ENCODE results near the gene STK33. TPM values are rescaled to one million over a fixed set of nuclear protein-coding genes. Genes with fewer than 3 reads are reported as not detected.

The STK33 gene
- total and polyA plus RNA-seq, 2 donors = 10.5 to 13.3 TPM

- H3K36me3 ChIP-seq (ENCODE audit: control insufficient read depth in 2 of 2, insufficient read depth in 2 of 2, low read length in 1 of 2) = no peaks in the 10 kb centered on the region
- WGBS = 92% methylated on average over 2 of the region's 2 CpGs
- no peak for DNase-seq (ENCODE audit: low read depth in 6 of 9, low spot score in 9 of 9)
Measured at GRCh38 chr11:8567602-8568198, 26.3 kb downstream of the STK33 start.

GRCh38 chr11:8566613-8567210, 27.3 kb downstream of the STK33 start:
- 72% methylated on average over 5 of the region's 5 CpGs for WGBS
- DNase-seq (ENCODE audit: low read depth in 6 of 9, low spot score in 9 of 9) = peak in 6 of 9 donors; percentile 4 to 53 (median 11)
- no peaks in the 10 kb centered on the region for H3K4me1 ChIP-seq (ENCODE audit: control insufficient read depth in 2 of 2, insufficient read depth in 2 of 2, low read length in 2 of 2)
- no peak overlapping the region for H3K27ac ChIP-seq (ENCODE audit: low read depth in 1 of 2, low read length in 1 of 2)
- no peaks in the 10 kb centered on the region for H3K36me3 ChIP-seq (ENCODE audit: control insufficient read depth in 2 of 2, insufficient read depth in 2 of 2, low read length in 1 of 2)
- no peaks in the 10 kb centered on the region for H3K27me3 ChIP-seq (ENCODE audit: control insufficient read depth in 2 of 2, insufficient read depth in 1 of 2, low read length in 1 of 2)
- no peaks in the 10 kb centered on the region for H3K9me3 ChIP-seq (ENCODE audit: control insufficient read depth in 2 of 2, insufficient read depth in 1 of 2, low read length in 1 of 2)
- no peak overlapping the region for H3K4me3 ChIP-seq (ENCODE audit: low read length in 2 of 2)

More at GRCh38 chr11:8567602-8568198, 26.3 kb downstream of the STK33 start:
- H3K9me3 ChIP-seq (ENCODE audit: control insufficient read depth in 2 of 2, insufficient read depth in 1 of 2, low read length in 1 of 2) = no peaks in the 10 kb centered on the region
- H3K27ac ChIP-seq (ENCODE audit: low read depth in 1 of 2, low read length in 1 of 2) = no peak overlapping the region
- no peaks in the 10 kb centered on the region for H3K27me3 ChIP-seq (ENCODE audit: control insufficient read depth in 2 of 2, insufficient read depth in 1 of 2, low read length in 1 of 2)
- no peaks in the 10 kb centered on the region for H3K4me1 ChIP-seq (ENCODE audit: control insufficient read depth in 2 of 2, insufficient read depth in 2 of 2, low read length in 2 of 2)
- H3K4me3 ChIP-seq (ENCODE audit: low read length in 2 of 2) = no peak overlapping the region

- 91% methylated on average over 2 of the region's 2 CpGs for WGBS
- Histone ChIP-seq H3K27ac (ENCODE audit: low read depth in 1 of 2, low read length in 1 of 2) (no peak overlapping the region), H3K9me3 (ENCODE audit: control insufficient read depth in 2 of 2, insufficient read depth in 1 of 2, low read length in 1 of 2) (no peaks in the 10 kb centered on the region)
Measured at GRCh38 chr11:8564526-8564925, 29.5 kb downstream of the STK33 start.

GRCh38 chr11:8561461-8561860, 32.6 kb downstream of the STK33 start:
- no peaks in the 10 kb centered on the region for H3K27me3 ChIP-seq (ENCODE audit: control insufficient read depth in 2 of 2, insufficient read depth in 1 of 2, low read length in 1 of 2)
- no peaks in the 10 kb centered on the region for H3K36me3 ChIP-seq (ENCODE audit: control insufficient read depth in 2 of 2, insufficient read depth in 2 of 2, low read length in 1 of 2)
- H3K4me3 ChIP-seq (ENCODE audit: low read length in 2 of 2) = no peak overlapping the region
- no peaks in the 10 kb centered on the region for H3K9me3 ChIP-seq (ENCODE audit: control insufficient read depth in 2 of 2, insufficient read depth in 1 of 2, low read length in 1 of 2)
- WGBS = 97% methylated on average over 3 of the region's 3 CpGs
- H3K4me1 ChIP-seq (ENCODE audit: control insufficient read depth in 2 of 2, insufficient read depth in 2 of 2, low read length in 2 of 2) = no peaks in the 10 kb centered on the region
- no peak for DNase-seq (ENCODE audit: low read depth in 6 of 9, low spot score in 9 of 9)
- no peak overlapping the region for H3K27ac ChIP-seq (ENCODE audit: low read depth in 1 of 2, low read length in 1 of 2)

More at GRCh38 chr11:8564526-8564925, 29.5 kb downstream of the STK33 start:
- Histone ChIP-seq H3K4me1 (ENCODE audit: control insufficient read depth in 2 of 2, insufficient read depth in 2 of 2, low read length in 2 of 2) (no peaks in the 10 kb centered on the region), H3K27me3 (ENCODE audit: control insufficient read depth in 2 of 2, insufficient read depth in 1 of 2, low read length in 1 of 2) (no peaks in the 10 kb centered on the region), H3K4me3 (ENCODE audit: low read length in 2 of 2) (no peak overlapping the region), H3K36me3 (ENCODE audit: control insufficient read depth in 2 of 2, insufficient read depth in 2 of 2, low read length in 1 of 2) (no peaks in the 10 kb centered on the region)
- DNase-seq (ENCODE audit: low read depth in 6 of 9, low spot score in 9 of 9) = no peak

GRCh38 chr11:8558436-8558835, 35.6 kb downstream of the STK33 start:
- no peak for DNase-seq (ENCODE audit: low read depth in 6 of 9, low spot score in 9 of 9)
- no peaks in the 10 kb centered on the region for H3K27me3 ChIP-seq (ENCODE audit: control insufficient read depth in 2 of 2, insufficient read depth in 1 of 2, low read length in 1 of 2)
- no peaks in the 10 kb centered on the region for H3K4me1 ChIP-seq (ENCODE audit: control insufficient read depth in 2 of 2, insufficient read depth in 2 of 2, low read length in 2 of 2)
- no peak overlapping the region for H3K27ac ChIP-seq (ENCODE audit: low read depth in 1 of 2, low read length in 1 of 2)
- H3K36me3 ChIP-seq (ENCODE audit: control insufficient read depth in 2 of 2, insufficient read depth in 2 of 2, low read length in 1 of 2) = no peaks in the 10 kb centered on the region
- H3K4me3 ChIP-seq (ENCODE audit: low read length in 2 of 2) = no peak overlapping the region
- 96% methylated on average over 4 of the region's 4 CpGs for WGBS
- no peaks in the 10 kb centered on the region for H3K9me3 ChIP-seq (ENCODE audit: control insufficient read depth in 2 of 2, insufficient read depth in 1 of 2, low read length in 1 of 2)

GRCh38 chr11:8545698-8546366, 48.2 kb downstream of the STK33 start:
- Histone ChIP-seq H3K9me3 (ENCODE audit: control insufficient read depth in 2 of 2, insufficient read depth in 1 of 2, low read length in 1 of 2) (no peaks in the 10 kb centered on the region), H3K36me3 (ENCODE audit: control insufficient read depth in 2 of 2, insufficient read depth in 2 of 2, low read length in 1 of 2) (no peaks in the 10 kb centered on the region), H3K4me1 (ENCODE audit: control insufficient read depth in 2 of 2, insufficient read depth in 2 of 2, low read length in 2 of 2) (no peaks in the 10 kb centered on the region), H3K27ac (ENCODE audit: low read depth in 1 of 2, low read length in 1 of 2) (no peak overlapping the region), H3K27me3 (ENCODE audit: control insufficient read depth in 2 of 2, insufficient read depth in 1 of 2, low read length in 1 of 2) (no peaks in the 10 kb centered on the region), H3K4me3 (ENCODE audit: low read length in 2 of 2) (no peak overlapping the region)
- 71% methylated on average over 4 of the region's 4 CpGs for WGBS
- DNase-seq (ENCODE audit: low read depth in 6 of 9, low spot score in 9 of 9) = no peak

GRCh38 chr11:8544807-8545206, 49.2 kb downstream of the STK33 start:
- Histone ChIP-seq H3K27ac (ENCODE audit: low read depth in 1 of 2, low read length in 1 of 2) (no peak overlapping the region), H3K27me3 (ENCODE audit: control insufficient read depth in 2 of 2, insufficient read depth in 1 of 2, low read length in 1 of 2) (no peaks in the 10 kb centered on the region), H3K36me3 (ENCODE audit: control insufficient read depth in 2 of 2, insufficient read depth in 2 of 2, low read length in 1 of 2) (no peaks in the 10 kb centered on the region), H3K4me3 (ENCODE audit: low read length in 2 of 2) (no peak overlapping the region), H3K9me3 (ENCODE audit: control insufficient read depth in 2 of 2, insufficient read depth in 1 of 2, low read length in 1 of 2) (no peaks in the 10 kb centered on the region), H3K4me1 (ENCODE audit: control insufficient read depth in 2 of 2, insufficient read depth in 2 of 2, low read length in 2 of 2) (no peaks in the 10 kb centered on the region)
- no peak for DNase-seq (ENCODE audit: low read depth in 6 of 9, low spot score in 9 of 9)
- WGBS = 96% methylated on average over 1 of the region's 1 CpG

- WGBS = 87% methylated on average over 1 of the region's 1 CpG
- Histone ChIP-seq H3K36me3 (ENCODE audit: control insufficient read depth in 2 of 2, insufficient read depth in 2 of 2, low read length in 1 of 2) (no peaks in the 10 kb centered on the region), H3K27me3 (ENCODE audit: control insufficient read depth in 2 of 2, insufficient read depth in 1 of 2, low read length in 1 of 2) (no peaks in the 10 kb centered on the region), H3K27ac (ENCODE audit: low read depth in 1 of 2, low read length in 1 of 2) (no peak overlapping the region), H3K9me3 (ENCODE audit: control insufficient read depth in 2 of 2, insufficient read depth in 1 of 2, low read length in 1 of 2) (no peaks in the 10 kb centered on the region), H3K4me1 (ENCODE audit: control insufficient read depth in 2 of 2, insufficient read depth in 2 of 2, low read length in 2 of 2) (no peaks in the 10 kb centered on the region), H3K4me3 (ENCODE audit: low read length in 2 of 2) (no peak overlapping the region)
- no peak for DNase-seq (ENCODE audit: low read depth in 6 of 9, low spot score in 9 of 9)
Measured at GRCh38 chr11:8543278-8543677, 50.8 kb downstream of the STK33 start.

- Histone ChIP-seq H3K9me3 (ENCODE audit: control insufficient read depth in 2 of 2, insufficient read depth in 1 of 2, low read length in 1 of 2) (no peaks in the 10 kb centered on the region), H3K36me3 (ENCODE audit: control insufficient read depth in 2 of 2, insufficient read depth in 2 of 2, low read length in 1 of 2) (no peaks in the 10 kb centered on the region), H3K27ac (ENCODE audit: low read depth in 1 of 2, low read length in 1 of 2) (no peak overlapping the region), H3K27me3 (ENCODE audit: control insufficient read depth in 2 of 2, insufficient read depth in 1 of 2, low read length in 1 of 2) (no peaks in the 10 kb centered on the region), H3K4me1 (ENCODE audit: control insufficient read depth in 2 of 2, insufficient read depth in 2 of 2, low read length in 2 of 2) (no peaks in the 10 kb centered on the region), H3K4me3 (ENCODE audit: low read length in 2 of 2) (no peak overlapping the region)
- no peak for DNase-seq (ENCODE audit: low read depth in 6 of 9, low spot score in 9 of 9)
- WGBS = 82% methylated on average over 1 of the region's 1 CpG
Measured at GRCh38 chr11:8541448-8541847, 52.6 kb downstream of the STK33 start.
